K562 (cell line): Measurements from ENCODE around the gene TPSG1.
"Not testable (repeated sequence)": the region's sequence is repeated elsewhere in the genome, so short reads cannot be mapped to it uniquely, and the experiment has no call there.

Experiments
- CBX2 ChIP-seq: fragments of 200-600 bp; sonication (generic); IDR thresholded peaks from one replicate; pipeline ENCODE4 v1.6.1; 2012; ENCODE audit warnings: mild to moderate bottlenecking, low read length, inconsistent platforms; ENCODE audit not compliant: insufficient read depth, poor library complexity, severe bottlenecking
- CTCF ChIP-seq, 3 experiments: IDR thresholded peaks in 2 of 3; conservative IDR thresholded peaks in 1 of 3; 2 replicates each; pipeline ENCODE4 v1.5.1; 2011 to 2012; ENCODE audit warnings: low read length in 3 of 3, mild to moderate bottlenecking in 3 of 3, control low read depth in 2 of 3, improper control_type of control experiment in 1 of 3, inconsistent platforms in 1 of 3, low read depth in 1 of 3, mixed read lengths in 1 of 3, moderate library complexity in 1 of 3; ENCODE audit not compliant: insufficient read depth in 2 of 3
- IRF1 ChIP-seq: sonication (generic); formaldehyde crosslinking; IDR thresholded peaks from 2 replicates; pipeline ENCODE4 v1.8.0; 2022; ENCODE audit warnings: missing genetic modification reagents, mild to moderate bottlenecking, borderline replicate concordance

GRCh38 chr16:1231301-1231700, 6.2 kb upstream of the TPSG1 start:
- not testable (repeated sequence) for TF ChIP-seq CBX2; IRF1 (CRISPR knock-in tag); CTCF (IDR thresholded peaks at IDR 0.05 in 2 of 3, conservative IDR thresholded peaks at IDR 0.05 in 1 of 3; ENCODE audit: insufficient read depth in 2 of 3, low read depth in 1 of 3, low read length in 3 of 3)
